ENCODE measurements around the gene ROBO1. TPM values are rescaled to one million over a fixed set of nuclear protein-coding genes. Genes with fewer than 3 reads are reported as not detected.
A peak's percentile ranks its signal among the peaks of the same experiment; 100 is the strongest.

Gene ROBO1
- polyA plus RNA-seq, 4 donors: 0.81 to 12.2 (median 2.6) TPM

- FAIRE-seq: peak; percentile 10
- Histone ChIP-seq H3K4me3 (ENCODE audit: low read depth in 1 of 3, low read length in 3 of 3) (no peak overlapping the region), H3K27ac (ENCODE audit: low read depth in 1 of 3, low read length in 2 of 3) (no peak overlapping the region), H3K4me1 (ENCODE audit: control insufficient read depth in 3 of 3, insufficient read depth in 2 of 3, low read depth in 1 of 3, low read length in 2 of 3) (no peaks in the 10 kb centered on the region), H3K9me3 (ENCODE audit: control insufficient read depth in 2 of 2, insufficient read depth in 1 of 2, low read depth in 1 of 2, low read length in 1 of 2) (no peaks in the 10 kb centered on the region), H3K36me3 (ENCODE audit: control insufficient read depth in 3 of 3, insufficient read depth in 2 of 3, low read depth in 1 of 3, low read length in 3 of 3) (no peaks in the 10 kb centered on the region), H3K27me3 (ENCODE audit: control insufficient read depth in 3 of 3, insufficient read depth in 3 of 3, low read length in 3 of 3) (no peaks in the 10 kb centered on the region)
- DNase-seq: no peak
- WGBS, 3 donors: 91 to 92% (median 91%) methylated on average over 6 of the region's 6 CpGs
Measured at GRCh38 chr3:79040091-79040490, 727.7 kb downstream of the ROBO1 start.

DNA sequence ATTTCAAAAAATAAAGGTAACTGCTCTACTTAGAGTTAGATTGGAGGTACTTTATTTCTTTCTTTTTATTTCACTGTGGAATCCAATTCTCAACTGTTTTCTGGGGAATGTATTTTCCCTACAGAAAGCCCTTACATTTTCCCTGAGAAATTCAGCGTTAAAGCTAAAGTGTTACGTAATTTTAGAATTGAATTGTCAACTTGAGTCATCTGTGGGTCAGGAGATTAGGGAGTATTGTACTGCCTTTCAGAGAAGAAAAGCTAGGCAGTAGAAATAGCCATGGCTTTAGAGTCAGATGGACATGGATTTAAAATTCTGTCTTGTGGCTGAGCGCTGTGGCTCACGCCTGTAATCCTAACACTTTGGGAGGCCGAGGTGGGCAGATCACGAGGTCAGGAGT is 728.6 kb downstream of the ROBO1 start:
- no peaks in the 10 kb centered on the region for H3K4me1 ChIP-seq (ENCODE audit: control insufficient read depth in 3 of 3, insufficient read depth in 2 of 3, low read depth in 1 of 3, low read length in 2 of 3)
- H3K4me3 ChIP-seq (ENCODE audit: low read depth in 1 of 3, low read length in 3 of 3): no peak overlapping the region
- WGBS, 3 donors: 75 to 86% (median 80%) methylated on average over 6 of the region's 6 CpGs
- no peaks in the 10 kb centered on the region for H3K27me3 ChIP-seq (ENCODE audit: control insufficient read depth in 3 of 3, insufficient read depth in 3 of 3, low read length in 3 of 3)
- FAIRE-seq (no peak), DNase-seq (no peak)
- no peak overlapping the region for H3K27ac ChIP-seq (ENCODE audit: low read depth in 1 of 3, low read length in 2 of 3)
- H3K9me3 ChIP-seq (ENCODE audit: control insufficient read depth in 2 of 2, insufficient read depth in 1 of 2, low read depth in 1 of 2, low read length in 1 of 2): no peaks in the 10 kb centered on the region
- H3K36me3 ChIP-seq (ENCODE audit: control insufficient read depth in 3 of 3, insufficient read depth in 2 of 3, low read depth in 1 of 3, low read length in 3 of 3): no peaks in the 10 kb centered on the region

- Histone ChIP-seq H3K27me3 (ENCODE audit: control insufficient read depth in 3 of 3, insufficient read depth in 3 of 3, low read length in 3 of 3) (no peaks in the 10 kb centered on the region), H3K9me3 (ENCODE audit: control insufficient read depth in 2 of 2, insufficient read depth in 1 of 2, low read depth in 1 of 2, low read length in 1 of 2) (no peaks in the 10 kb centered on the region), H3K4me3 (ENCODE audit: low read depth in 1 of 3, low read length in 3 of 3) (no peak overlapping the region), H3K27ac (ENCODE audit: low read depth in 1 of 3, low read length in 2 of 3) (no peak overlapping the region), H3K4me1 (ENCODE audit: control insufficient read depth in 3 of 3, insufficient read depth in 2 of 3, low read depth in 1 of 3, low read length in 2 of 3) (no peaks in the 10 kb centered on the region), H3K36me3 (ENCODE audit: control insufficient read depth in 3 of 3, insufficient read depth in 2 of 3, low read depth in 1 of 3, low read length in 3 of 3) (no peaks in the 10 kb centered on the region)
- DNase-seq: no peak
- WGBS, 3 donors: 79 to 91% (median 85%) methylated on average over 1 of the region's 1 CpG
- no peak for FAIRE-seq
Measured at GRCh38 chr3:79038636-79039035, 729.2 kb downstream of the ROBO1 start.

GRCh38 chr3:79038057-79038456 is 729.7 kb downstream of the ROBO1 start:
- no peaks in the 10 kb centered on the region for H3K4me1 ChIP-seq (ENCODE audit: control insufficient read depth in 3 of 3, insufficient read depth in 2 of 3, low read depth in 1 of 3, low read length in 2 of 3)
- no peaks in the 10 kb centered on the region for H3K27me3 ChIP-seq (ENCODE audit: control insufficient read depth in 3 of 3, insufficient read depth in 3 of 3, low read length in 3 of 3)
- no peaks in the 10 kb centered on the region for H3K9me3 ChIP-seq (ENCODE audit: control insufficient read depth in 2 of 2, insufficient read depth in 1 of 2, low read depth in 1 of 2, low read length in 1 of 2)
- WGBS, 3 donors: 36 to 58% (median 40%) methylated on average over 2 of the region's 2 CpGs
- no peaks in the 10 kb centered on the region for H3K36me3 ChIP-seq (ENCODE audit: control insufficient read depth in 3 of 3, insufficient read depth in 2 of 3, low read depth in 1 of 3, low read length in 3 of 3)
- no peak overlapping the region for H3K4me3 ChIP-seq (ENCODE audit: low read depth in 1 of 3, low read length in 3 of 3)
- H3K27ac ChIP-seq (ENCODE audit: low read depth in 1 of 3, low read length in 2 of 3): no peak overlapping the region
- no peak for DNase-seq
- FAIRE-seq: no peak

DNA sequence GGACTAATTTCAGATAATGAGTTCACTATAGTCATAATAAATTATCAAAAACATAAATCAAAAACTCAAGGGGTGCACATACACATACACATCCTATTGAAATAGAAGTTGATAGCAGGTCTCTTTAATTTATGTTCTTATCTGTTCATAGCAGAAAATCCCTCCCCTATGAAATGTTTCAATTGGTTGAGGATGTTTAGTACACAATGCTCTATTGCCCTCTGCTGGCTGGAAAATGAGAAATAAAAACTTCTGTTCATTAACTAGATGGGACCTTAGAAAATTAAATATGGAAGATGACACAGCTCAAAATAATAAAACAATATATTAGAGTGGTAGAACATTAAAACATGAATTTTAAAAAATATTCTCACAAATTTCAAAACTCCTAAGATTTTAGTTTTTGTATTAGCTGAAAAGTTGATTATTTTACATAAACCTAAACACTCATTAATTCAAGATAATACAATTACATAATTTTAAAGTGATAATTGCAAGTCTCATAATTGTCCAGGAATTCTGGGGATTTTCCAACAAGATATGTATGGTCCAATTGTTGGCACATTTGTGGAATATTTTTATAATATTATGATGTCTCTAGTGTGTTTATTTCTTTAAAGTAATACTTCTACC is 735.0 kb downstream of the ROBO1 start:
- no peaks in the 10 kb centered on the region for H3K36me3 ChIP-seq (ENCODE audit: control insufficient read depth in 3 of 3, insufficient read depth in 2 of 3, low read depth in 1 of 3, low read length in 3 of 3)
- H3K4me3 ChIP-seq (ENCODE audit: low read depth in 1 of 3, low read length in 3 of 3): no peak overlapping the region
- H3K27ac ChIP-seq (ENCODE audit: low read depth in 1 of 3, low read length in 2 of 3): no peak overlapping the region
- FAIRE-seq: peak; percentile 33
- H3K27me3 ChIP-seq (ENCODE audit: control insufficient read depth in 3 of 3, insufficient read depth in 3 of 3, low read length in 3 of 3): no peaks in the 10 kb centered on the region
- H3K4me1 ChIP-seq (ENCODE audit: control insufficient read depth in 3 of 3, insufficient read depth in 2 of 3, low read depth in 1 of 3, low read length in 2 of 3): no peaks in the 10 kb centered on the region
- no peaks in the 10 kb centered on the region for H3K9me3 ChIP-seq (ENCODE audit: control insufficient read depth in 2 of 2, insufficient read depth in 1 of 2, low read depth in 1 of 2, low read length in 1 of 2)
- peak; percentile 35 to 38 for DNase-seq

- no peak for DNase-seq
- Histone ChIP-seq H3K4me1 (ENCODE audit: control insufficient read depth in 3 of 3, insufficient read depth in 2 of 3, low read depth in 1 of 3, low read length in 2 of 3) (no peaks in the 10 kb centered on the region), H3K4me3 (ENCODE audit: low read depth in 1 of 3, low read length in 3 of 3) (no peak overlapping the region), H3K27ac (ENCODE audit: low read depth in 1 of 3, low read length in 2 of 3) (no peak overlapping the region), H3K9me3 (ENCODE audit: control insufficient read depth in 2 of 2, insufficient read depth in 1 of 2, low read depth in 1 of 2, low read length in 1 of 2) (no peaks in the 10 kb centered on the region), H3K27me3 (ENCODE audit: control insufficient read depth in 3 of 3, insufficient read depth in 3 of 3, low read length in 3 of 3) (no peaks in the 10 kb centered on the region), H3K36me3 (ENCODE audit: control insufficient read depth in 3 of 3, insufficient read depth in 2 of 3, low read depth in 1 of 3, low read length in 3 of 3) (no peaks in the 10 kb centered on the region)
- FAIRE-seq: no peak
Measured at GRCh38 chr3:79030157-79030556, 737.6 kb downstream of the ROBO1 start.

DNA sequence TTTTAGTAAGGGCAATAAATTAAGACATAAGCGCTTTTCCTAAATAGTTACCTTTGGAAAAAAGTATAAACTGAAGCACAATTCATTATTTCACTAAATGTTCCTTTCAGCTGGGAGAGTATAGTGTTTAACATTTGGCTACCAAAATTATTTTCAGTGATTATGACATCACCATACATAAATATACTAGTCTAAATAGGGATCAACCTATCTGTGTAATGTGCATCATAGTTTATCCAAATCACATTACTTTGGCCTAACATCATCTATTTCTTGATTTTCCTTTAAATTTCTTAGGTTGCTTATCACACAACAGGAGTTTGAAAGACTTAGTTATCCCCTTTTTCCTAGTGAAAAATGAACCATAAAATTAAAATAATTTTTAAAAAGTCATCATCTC is 738.9 kb downstream of the ROBO1 start:
- H3K9me3 ChIP-seq (ENCODE audit: control insufficient read depth in 2 of 2, insufficient read depth in 1 of 2, low read depth in 1 of 2, low read length in 1 of 2): no peaks in the 10 kb centered on the region
- FAIRE-seq (no peak), DNase-seq (no peak)
- no peak overlapping the region for H3K4me3 ChIP-seq (ENCODE audit: low read depth in 1 of 3, low read length in 3 of 3)
- no peak overlapping the region for H3K27ac ChIP-seq (ENCODE audit: low read depth in 1 of 3, low read length in 2 of 3)
- 88 to 95% (median 94%) methylated on average over 1 of the region's 1 CpG for WGBS, 3 donors
- no peaks in the 10 kb centered on the region for H3K4me1 ChIP-seq (ENCODE audit: control insufficient read depth in 3 of 3, insufficient read depth in 2 of 3, low read depth in 1 of 3, low read length in 2 of 3)
- H3K27me3 ChIP-seq (ENCODE audit: control insufficient read depth in 3 of 3, insufficient read depth in 3 of 3, low read length in 3 of 3): no peaks in the 10 kb centered on the region
- no peaks in the 10 kb centered on the region for H3K36me3 ChIP-seq (ENCODE audit: control insufficient read depth in 3 of 3, insufficient read depth in 2 of 3, low read depth in 1 of 3, low read length in 3 of 3)

GRCh38 chr3:79027593-79027992 is 740.2 kb downstream of the ROBO1 start:
- H3K36me3 ChIP-seq (ENCODE audit: control insufficient read depth in 3 of 3, insufficient read depth in 2 of 3, low read depth in 1 of 3, low read length in 3 of 3): no peaks in the 10 kb centered on the region
- H3K4me1 ChIP-seq (ENCODE audit: control insufficient read depth in 3 of 3, insufficient read depth in 2 of 3, low read depth in 1 of 3, low read length in 2 of 3): no peaks in the 10 kb centered on the region
- FAIRE-seq (no peak), DNase-seq (no peak)
- no peaks in the 10 kb centered on the region for H3K27me3 ChIP-seq (ENCODE audit: control insufficient read depth in 3 of 3, insufficient read depth in 3 of 3, low read length in 3 of 3)
- no peak overlapping the region for H3K4me3 ChIP-seq (ENCODE audit: low read depth in 1 of 3, low read length in 3 of 3)
- H3K9me3 ChIP-seq (ENCODE audit: control insufficient read depth in 2 of 2, insufficient read depth in 1 of 2, low read depth in 1 of 2, low read length in 1 of 2): no peaks in the 10 kb centered on the region
- WGBS, 3 donors: 67 to 76% (median 73%) methylated on average over 2 of the region's 2 CpGs
- no peak overlapping the region for H3K27ac ChIP-seq (ENCODE audit: low read depth in 1 of 3, low read length in 2 of 3)

DNA sequence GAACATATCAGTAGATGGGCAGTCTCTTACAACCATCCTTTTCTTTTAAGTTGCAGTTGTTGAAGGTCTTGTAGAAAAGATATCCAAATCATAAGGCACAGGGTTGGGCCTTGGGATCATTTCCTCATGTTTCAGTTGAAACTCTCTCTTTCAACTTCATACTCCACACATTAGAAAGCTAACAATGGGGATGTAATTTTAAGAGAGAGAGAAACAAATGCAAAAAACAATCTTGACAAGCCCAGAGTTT is 747.9 kb downstream of the ROBO1 start:
- Histone ChIP-seq H3K36me3 (ENCODE audit: control insufficient read depth in 3 of 3, insufficient read depth in 2 of 3, low read depth in 1 of 3, low read length in 3 of 3) (no peaks in the 10 kb centered on the region), H3K4me3 (ENCODE audit: low read depth in 1 of 3, low read length in 3 of 3) (peak overlapping the region in 1 of 3 donors; percentile 68), H3K27ac (ENCODE audit: low read depth in 1 of 3, low read length in 2 of 3) (no peak overlapping the region), H3K9me3 (ENCODE audit: control insufficient read depth in 2 of 2, insufficient read depth in 1 of 2, low read depth in 1 of 2, low read length in 1 of 2) (no peaks in the 10 kb centered on the region), H3K4me1 (ENCODE audit: control insufficient read depth in 3 of 3, insufficient read depth in 2 of 3, low read depth in 1 of 3, low read length in 2 of 3) (peaks cover 0 to 2% (median 0%) of the 10 kb centered on the region in 3 donors), H3K27me3 (ENCODE audit: control insufficient read depth in 3 of 3, insufficient read depth in 3 of 3, low read length in 3 of 3) (peaks cover 0 to 25% (median 0%) of the 10 kb centered on the region in 3 donors)
- DNase-seq: no peak
- no peak for FAIRE-seq

Measured in small intestine (tissue), 7 donors.